Left lung (tissue), 10 donors: ENCODE results near the gene SESN2. TPM values are rescaled to one million over a fixed set of nuclear protein-coding genes. Genes with fewer than 3 reads are reported as not detected.

Experiments used
- ATAC-seq: fragments of 200-7000 bp; cut with Tn5 transposase; one replicate; pipeline ENCODE4 v1.9.1; 2020; ENCODE audit warnings: moderate library complexity
- DNase-seq, 4 donors: peaks; one replicate each; pipeline ENCODE4 v3.0.0-alpha.2; 2013 to 2020
- H3K27ac ChIP-seq, 2 donors: fragments of 200-600 bp; sonication (generic) in 1 of 2; one replicate each; pipeline versions ENCODE4 v1.5.0 to v1.8.0; 2020 to 2021
- H3K27me3 ChIP-seq, 2 donors: fragments of 200-600 bp; sonication (generic) in 1 of 2; one replicate each; pipeline versions ENCODE4 v1.5.0 to v1.8.0; 2020 to 2021
- H3K36me3 ChIP-seq, 2 donors: fragments of 200-600 bp; sonication (generic) in 1 of 2; one replicate each; pipeline versions ENCODE4 v1.5.0 to v1.8.0; 2020 to 2021
- H3K4me1 ChIP-seq, 2 donors: fragments of 200-600 bp; one replicate each; pipeline ENCODE4 v1.8.0; 2021
- H3K4me3 ChIP-seq, 2 donors: fragments of 200-600 bp; sonication (generic) in 1 of 2; one replicate each; pipeline versions ENCODE4 v1.5.0 to v1.8.0; 2020 to 2021; ENCODE audit warnings: mild to moderate bottlenecking in 1 of 2
- H3K9me3 ChIP-seq, 2 donors: fragments of 200-600 bp; sonication (generic) in 1 of 2; one replicate each; pipeline versions ENCODE4 v1.5.0 to v1.8.0; 2020 to 2021
- CTCF ChIP-seq, 2 donors: fragments of 200-600 bp; sonication (generic) in 1 of 2; IDR thresholded peaks; one replicate each; pipeline versions ENCODE4 v1.5.0 to v1.8.0; 2021; ENCODE audit warnings: antibody characterized with exemption in 2 of 2
- intact Hi-C, 2 donors: fragments of 100-400 bp; cut with DNase I; formaldehyde crosslinking; loops; one replicate each; pipeline versions ENCODE4 v1.11.2 to v1.14.2; 2022
- polyA plus RNA-seq, 6 donors: library from polyadenylated mRNA; unstranded; fragments of 120-200 nt; gene quantifications; one replicate each; pipeline ENCODE4 v1.2.1, GENCODE V29; 2013; ENCODE audit not compliant: insufficient read length in 6 of 6
- total RNA-seq, 2 donors: library from RNA; stranded (reverse); fragmentation: NEBNext Ultra II Directional; extraction: Animal tissue kit (Norgen Biotek cat#: 25700); gene quantifications; one replicate each; pipeline ENCODE4 v1.2.1, GENCODE V29; 2021
- donor health status: DM: no; HTN: yes; CAD: no.
- donor health status: DM: no; HTN: no; CAD: no.

The SESN2 gene
- total and polyA plus RNA-seq, 8 donors: 4.6 to 17.6 (median 6.5) TPM

GRCh38 chr1:28244549-28245251, 14.6 kb upstream of the SESN2 start:
- peak overlapping the region in 1 of 2 donors; percentile 72 for H3K27ac ChIP-seq

GRCh38 chr1:28246427-28246832, 12.9 kb upstream of the SESN2 start:
- no peaks in the 10 kb centered on the region for H3K9me3 ChIP-seq
- H3K27me3 ChIP-seq: no peaks in the 10 kb centered on the region
- H3K4me3 ChIP-seq: peak overlapping the region; percentile 52 to 62
- peak; percentile 21 for ATAC-seq
- intact Hi-C loops: no loop called here
- no peaks in the 10 kb centered on the region for H3K36me3 ChIP-seq
- peak overlapping the region; percentile 91 to 92 for H3K27ac ChIP-seq
- DNase-seq: peak in 1 of 4 donors; percentile 45
- peaks cover 15 to 75% of the 10 kb centered on the region in 2 donors for H3K4me1 ChIP-seq
- no peak for TF ChIP-seq CTCF (IDR thresholded peaks at IDR 0.05)

More at GRCh38 chr1:28244549-28245251, 14.6 kb upstream of the SESN2 start:
- no peaks in the 10 kb centered on the region for H3K27me3 ChIP-seq
- H3K4me3 ChIP-seq: no peak overlapping the region
- ATAC-seq (no peak), DNase-seq (no peak)
- no peaks in the 10 kb centered on the region for H3K9me3 ChIP-seq
- intact Hi-C loops: no loop called here
- TF ChIP-seq CTCF (IDR thresholded peaks at IDR 0.05): no peak
- no peaks in the 10 kb centered on the region for H3K36me3 ChIP-seq
- H3K4me1 ChIP-seq: peaks cover 15 to 58% of the 10 kb centered on the region in 2 donors

GRCh38 chr1:28247612-28248272, 11.6 kb upstream of the SESN2 start:
- ATAC-seq (no peak), DNase-seq (no peak)
- no peaks in the 10 kb centered on the region for H3K36me3 ChIP-seq
- H3K4me3 ChIP-seq: peak overlapping the region in 1 of 2 donors; percentile 62
- no peak for TF ChIP-seq CTCF (IDR thresholded peaks at IDR 0.05)
- intact Hi-C loops: no loop called here
- H3K27ac ChIP-seq: peak overlapping the region; percentile 91 to 92
- peaks cover 15 to 76% of the 10 kb centered on the region in 2 donors for H3K4me1 ChIP-seq
- no peaks in the 10 kb centered on the region for H3K9me3 ChIP-seq
- H3K27me3 ChIP-seq: no peaks in the 10 kb centered on the region

GRCh38 chr1:28248273-28249012, 10.9 kb upstream of the SESN2 start:
- Histone ChIP-seq H3K27me3 (no peaks in the 10 kb centered on the region), H3K27ac (peak overlapping the region; percentile 91 to 92), H3K9me3 (no peaks in the 10 kb centered on the region), H3K4me1 (peaks cover 15 to 74% of the 10 kb centered on the region in 2 donors), H3K36me3 (no peaks in the 10 kb centered on the region), H3K4me3 (no peak overlapping the region)
- DNase-seq (peak; percentile 63 to 82 (median 82)), ATAC-seq (peak; percentile 67)
- peak; percentile 82 to 91 for TF ChIP-seq CTCF (IDR thresholded peaks at IDR 0.05)
- intact Hi-C loops: no loop called here
